B cell (primary cell): ENCODE measurements around the gene INO80D. TPM values are rescaled to one million over a fixed set of nuclear protein-coding genes. Genes with fewer than 3 reads are reported as not detected.
A peak's percentile ranks its signal among the peaks of the same experiment; 100 is the strongest.

ENCODE experiments used
- ATAC-seq: fragments of 200-7000 bp; cut with Tn5 transposase; one replicate; pipeline ENCODE4 v1.10.0; 2021; ENCODE audit warnings: low read depth, mild to moderate bottlenecking, moderate number of reproducible peaks, moderate library complexity
- CTCF ChIA-PET: fragments of 350-600 bp; sonication (Branson Sonifier 250); formaldehyde crosslinking; loops from one replicate; lab custom pipeline; 2021; ENCODE audit warnings: antibody characterized with exemption, inconsistent platforms; lab: Charles Lee
- POLR2A ChIA-PET: fragments of 350-600 bp; sonication (Branson Sonifier 250); formaldehyde crosslinking; loops from one replicate; lab custom pipeline; 2021; ENCODE audit warnings: antibody characterized with exemption; lab: Charles Lee
- DNase-seq: peaks from one replicate; pipeline ENCODE4 v3.0.0; 2013
- H2AFZ ChIP-seq: 2 replicates; pipeline ENCODE4 v1.6.1; 2012; ENCODE audit warnings: mild to moderate bottlenecking, low read depth, low read length; ENCODE audit not compliant: insufficient read depth, poor library complexity, severe bottlenecking
- H3K27ac ChIP-seq, 2 donors: 1 replicate in 1 of 2; 2 replicates in 1 of 2; pipeline ENCODE4 v1.5.1; 2012 to 2013; ENCODE audit warnings: low read length in 2 of 2, mild to moderate bottlenecking in 2 of 2, moderate library complexity in 1 of 2
- H3K27me3 ChIP-seq, 4 experiments: fragments of 200-600 bp in 1 of 4; sonication (generic) in 1 of 4; replicated peaks in 1 of 4; 1 replicate in 2 of 4; 2 replicates in 2 of 4; pipeline versions ENCODE4 v1.6.1 to v1.7.0; 2013 to 2016; ENCODE audit warnings: low read length in 3 of 4, mild to moderate bottlenecking in 2 of 4, mixed read lengths in 1 of 4, moderate library complexity in 1 of 4; ENCODE audit not compliant: insufficient read depth in 4 of 4, control insufficient read depth in 3 of 4; ENCODE audit errors: control extremely low read depth in 1 of 4
- H3K36me3 ChIP-seq, 2 experiments: replicated peaks in 1 of 2; 1 replicate in 1 of 2; 2 replicates in 1 of 2; pipeline versions ENCODE4 v1.6.1 to v1.7.1; 2013; ENCODE audit warnings: low read length in 1 of 2; ENCODE audit not compliant: insufficient read depth in 2 of 2, control insufficient read depth in 1 of 2; ENCODE audit errors: control extremely low read depth in 1 of 2, extremely low read depth in 1 of 2
- H3K4me1 ChIP-seq, 2 donors: fragments of 200-600 bp in 1 of 2; sonication (generic) in 1 of 2; 1 replicate in 1 of 2; 2 replicates in 1 of 2; pipeline versions ENCODE4 v1.5.1 to v1.6.1; 2013 to 2017; ENCODE audit warnings: low read length in 2 of 2; ENCODE audit not compliant: control insufficient read depth in 2 of 2, insufficient read depth in 2 of 2
- H3K4me2 ChIP-seq: replicated peaks from 2 replicates; pipeline ENCODE3; 2012; ENCODE audit warnings: mild to moderate bottlenecking, low read depth, low read length; ENCODE audit not compliant: poor library complexity, severe bottlenecking
- H3K4me3 ChIP-seq, 5 experiments: fragments of 200-600 bp in 1 of 5; sonication (generic) in 1 of 5; 1 replicate in 3 of 5; 2 replicates in 2 of 5; pipeline versions ENCODE4 v1.5.1 to v1.7.0; 2011 to 2016; ENCODE audit warnings: low read length in 4 of 5, mild to moderate bottlenecking in 4 of 5, low read depth in 2 of 5, control low read depth in 1 of 5, moderate library complexity in 1 of 5; ENCODE audit not compliant: insufficient read depth in 1 of 5; ENCODE audit errors: control extremely low read depth in 1 of 5, extremely low read depth in 1 of 5
- H3K79me2 ChIP-seq: fragments of 200-600 bp; sonication (generic); one replicate; pipeline ENCODE4 v1.6.0; 2016; ENCODE audit warnings: low read length; ENCODE audit not compliant: control insufficient read depth, insufficient read depth
- H3K9ac ChIP-seq: fragments of 200-600 bp; sonication (generic); 2 replicates; pipeline ENCODE4 v1.6.1; 2017; ENCODE audit warnings: mild to moderate bottlenecking, low read length, moderate library complexity
- H3K9me3 ChIP-seq, 3 donors: one replicate each; pipeline versions ENCODE4 v1.6.1 to v1.7.1; 2013; ENCODE audit warnings: low read length in 2 of 3; ENCODE audit not compliant: control insufficient read depth in 2 of 3, insufficient read depth in 1 of 3; ENCODE audit errors: control extremely low read depth in 1 of 3
- H4K20me1 ChIP-seq: 2 replicates; pipeline ENCODE4 v1.6.0; 2012; ENCODE audit warnings: mild to moderate bottlenecking, low read length; ENCODE audit not compliant: insufficient read depth, control insufficient read depth, poor library complexity, severe bottlenecking
- H3K27ac Mint-ChIP-seq: one replicate; pipeline ENCODE4 v1.8.0; 2021; ENCODE audit warnings: mixed read lengths
- H3K27me3 Mint-ChIP-seq: one replicate; pipeline ENCODE4 v1.8.0; 2021; ENCODE audit warnings: mixed read lengths
- H3K4me1 Mint-ChIP-seq: one replicate; pipeline ENCODE4 v1.8.0; 2021; ENCODE audit warnings: mixed read lengths
- H3K4me3 Mint-ChIP-seq: one replicate; pipeline ENCODE4 v1.8.0; 2021; ENCODE audit warnings: mixed read lengths
- H3K9me3 Mint-ChIP-seq: one replicate; pipeline ENCODE4 v1.8.0; 2022; ENCODE audit warnings: mixed read lengths; ENCODE audit not compliant: insufficient read depth
- EZH2 ChIP-seq: IDR thresholded peaks from 2 replicates; pipeline ENCODE4 v1.6.1; 2012; ENCODE audit warnings: borderline replicate concordance, low read depth, mild to moderate bottlenecking, moderate library complexity, low read length; ENCODE audit not compliant: insufficient read depth, poor library complexity, severe bottlenecking
- WGBS: methylation state at CpG from one replicate; pipeline ENCODE4 v1.1.5; 2013; ENCODE audit warnings: missing lambda C conversion rate; ENCODE audit not compliant: insufficient coverage; 5-methylcytosine and 5-hydroxymethylcytosine counted together
- intact Hi-C: fragments of 100-400 bp; cut with micrococcal nuclease; formaldehyde crosslinking; loops from one replicate; pipeline ENCODE4 v1.10.0; 2022
- polyA plus RNA-seq: library from polyadenylated mRNA; depleted of rRNA; stranded (reverse); fragments of >200 nt; gene quantifications from 2 replicates; pipeline ENCODE4 v1.2.3, GENCODE V29; 2012
- total RNA-seq, 2 donors: library from RNA; stranded (reverse); fragments of 120-200 nt in 1 of 2; gene quantifications; 1 replicate in 1 of 2; 2 replicates in 1 of 2; pipeline versions ENCODE4 v1.2.3 to v1.2.4, GENCODE V29; 2013 to 2022
- TF ChIP-seq, protein P1 (sequence below): fragments of 200-600 bp; IDR thresholded peaks from one replicate; pipeline ENCODE4 v1.8.0; 2022; ENCODE audit warnings: antibody characterized with exemption, mild to moderate bottlenecking

INO80D gene
- total and polyA plus RNA-seq, 2 donors (not counting 1 experiment from before 2014, with no cell fraction given): 6.3 to 61.2 TPM

DNA sequence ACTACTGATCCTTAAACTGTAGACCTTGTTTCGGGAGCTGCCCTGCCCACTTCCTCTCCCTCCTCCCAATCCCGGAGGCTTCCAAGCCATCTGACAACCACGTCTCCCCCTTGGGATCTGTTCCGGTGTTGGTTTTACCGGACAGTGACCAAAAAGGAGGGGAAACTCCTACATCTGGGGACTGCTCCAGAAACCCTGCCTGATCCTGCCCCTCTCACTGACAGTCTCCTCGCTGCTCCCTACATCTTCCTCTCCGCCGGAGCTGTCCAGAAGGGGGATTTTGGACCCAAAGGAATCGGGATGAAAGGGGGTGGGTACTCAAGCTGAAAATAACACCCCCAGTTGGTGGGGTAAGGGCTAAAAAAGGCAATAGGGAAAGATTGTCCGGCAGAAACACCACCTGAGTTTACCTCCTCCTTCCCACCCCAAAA lies 1.5 kb downstream of the INO80D start:
- Mint-ChIP-seq H3K9me3 (no peaks in the 10 kb centered on the region), H3K4me1 (peaks cover 51% of the 10 kb centered on the region), H3K27me3 (no peaks in the 10 kb centered on the region), H3K4me3 (peak overlapping the region; percentile 97), H3K27ac (peak overlapping the region; percentile 98)
- ATAC-seq: no peak
- intact Hi-C loops: loop anchor here (5.0 to 10.0 kb wide), 6 partner anchors 52 to 1540 kb away; partner anchors contain the start of genes CREB1, FASTKD2, MDH1B and METTL21A
- Histone ChIP-seq H4K20me1 (peaks cover 28% of the 10 kb centered on the region), H3K4me2 (peak overlapping the region; percentile 90), H3K27ac (peak overlapping the region; percentile 96 to 97), H3K79me2 (peaks cover 82% of the 10 kb centered on the region), H3K9me3 (no peaks in the 10 kb centered on the region), H3K27me3 (no peaks in the 10 kb centered on the region), H3K36me3 (no peaks in the 10 kb centered on the region), H3K4me3 (peak overlapping the region; percentile 68 to 95 (median 77)), H3K9ac (peak overlapping the region; percentile 94), H2AFZ (peak overlapping the region; percentile 80), H3K4me1 (peaks cover 19 to 24% of the 10 kb centered on the region in 2 donors)
- ChIA-PET POLR2A (interaction anchor here (0.6 to 1.0 kb wide), 2 partner anchors 53 to 76 kb away, joined by 4 to 5 read pairs; no protein-coding TSS in a partner anchor), CTCF (interaction anchor here (1.2 kb wide), 1 partner anchor 80 kb away, joined by 3 read pairs; no protein-coding TSS in a partner anchor)
- TF ChIP-seq, protein P1, sequence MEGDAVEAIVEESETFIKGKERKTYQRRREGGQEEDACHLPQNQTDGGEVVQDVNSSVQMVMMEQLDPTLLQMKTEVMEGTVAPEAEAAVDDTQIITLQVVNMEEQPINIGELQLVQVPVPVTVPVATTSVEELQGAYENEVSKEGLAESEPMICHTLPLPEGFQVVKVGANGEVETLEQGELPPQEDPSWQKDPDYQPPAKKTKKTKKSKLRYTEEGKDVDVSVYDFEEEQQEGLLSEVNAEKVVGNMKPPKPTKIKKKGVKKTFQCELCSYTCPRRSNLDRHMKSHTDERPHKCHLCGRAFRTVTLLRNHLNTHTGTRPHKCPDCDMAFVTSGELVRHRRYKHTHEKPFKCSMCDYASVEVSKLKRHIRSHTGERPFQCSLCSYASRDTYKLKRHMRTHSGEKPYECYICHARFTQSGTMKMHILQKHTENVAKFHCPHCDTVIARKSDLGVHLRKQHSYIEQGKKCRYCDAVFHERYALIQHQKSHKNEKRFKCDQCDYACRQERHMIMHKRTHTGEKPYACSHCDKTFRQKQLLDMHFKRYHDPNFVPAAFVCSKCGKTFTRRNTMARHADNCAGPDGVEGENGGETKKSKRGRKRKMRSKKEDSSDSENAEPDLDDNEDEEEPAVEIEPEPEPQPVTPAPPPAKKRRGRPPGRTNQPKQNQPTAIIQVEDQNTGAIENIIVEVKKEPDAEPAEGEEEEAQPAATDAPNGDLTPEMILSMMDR: no peak
- WGBS: 0% methylated on average over 5 of the region's 10 CpGs
- DNase-seq: peak; percentile 44

DNA sequence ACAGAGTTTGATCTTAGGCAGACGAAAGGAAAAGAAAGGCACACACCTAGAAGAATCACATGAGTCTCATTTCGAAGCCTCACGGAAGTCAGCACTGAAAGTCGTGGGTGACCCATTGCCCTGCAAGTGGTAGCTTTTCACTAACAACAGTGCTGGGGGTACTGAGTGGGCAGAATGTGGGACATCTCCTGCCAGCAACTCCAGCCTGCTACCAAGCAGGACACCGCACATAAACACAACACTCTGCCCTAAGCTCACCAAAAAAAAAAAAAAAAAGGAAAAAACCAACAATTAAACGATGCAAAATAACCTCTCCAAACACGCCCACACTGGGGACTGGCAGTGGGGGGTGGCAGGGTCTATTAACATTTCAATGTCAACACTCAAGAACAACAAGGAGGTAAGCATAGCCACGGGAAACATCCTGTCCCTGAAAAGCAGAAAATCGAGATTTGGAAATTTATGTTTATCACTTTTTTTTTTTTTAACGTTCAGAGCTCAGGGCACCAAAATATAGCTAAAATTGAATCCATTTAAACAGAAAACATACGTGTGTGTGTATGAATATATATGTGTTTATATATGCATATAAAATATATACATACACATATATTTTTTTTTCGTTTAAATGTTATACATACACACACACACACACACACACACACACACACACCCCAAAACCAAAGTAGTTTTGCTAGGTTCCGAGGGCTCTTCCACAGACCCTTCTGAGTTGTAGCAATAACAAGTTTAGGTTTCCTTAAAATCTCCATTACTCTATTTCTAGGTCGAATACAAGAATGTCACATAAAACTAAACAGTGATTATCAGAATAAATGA lies 2.2 kb downstream of the INO80D start:
- no peak for ATAC-seq
- peaks cover 51% of the 10 kb centered on the region for H3K4me1 Mint-ChIP-seq

More for the DNA sequence above, 2.2 kb downstream of the INO80D start:
- H3K9ac ChIP-seq: peak overlapping the region; percentile 94
- Mint-ChIP-seq H3K27ac (peak overlapping the region; percentile 98), H3K9me3 (no peaks in the 10 kb centered on the region), H3K4me3 (peak overlapping the region; percentile 97), H3K27me3 (no peaks in the 10 kb centered on the region)
- peak; percentile 17 for DNase-seq
- intact Hi-C loops: loop anchor here (5.0 to 10.0 kb wide), 6 partner anchors 52 to 1541 kb away; partner anchors contain the start of genes CREB1, FASTKD2, MDH1B and METTL21A
- H3K4me1 ChIP-seq: peaks cover 21 to 24% of the 10 kb centered on the region in 2 donors
- peak overlapping the region; percentile 96 to 97 for H3K27ac ChIP-seq
- peak overlapping the region; percentile 68 to 95 (median 77) for H3K4me3 ChIP-seq
- H3K27me3 ChIP-seq: no peaks in the 10 kb centered on the region
- ChIA-PET POLR2A (interaction anchor here (0.6 to 1.0 kb wide), 4 partner anchors 76 to 1942 kb away, joined by 3 to 5 read pairs (median 4); partner anchors contain the start of genes EEF1B2 and NDUFS1), CTCF (interaction anchor here (0.7 to 1.2 kb wide), 2 partner anchors 81 to 506 kb away, joined by 3 read pairs; no protein-coding TSS in a partner anchor)
- 18% methylated on average over 5 of the region's 14 CpGs for WGBS
- TF ChIP-seq EZH2: no peak
- TF ChIP-seq, protein P1: no peak
- H2AFZ ChIP-seq: peak overlapping the region; percentile 80
- no peaks in the 10 kb centered on the region for H3K36me3 ChIP-seq
- H3K4me2 ChIP-seq: peak overlapping the region; percentile 90
- no peaks in the 10 kb centered on the region for H3K9me3 ChIP-seq
- H4K20me1 ChIP-seq: peaks cover 34% of the 10 kb centered on the region
- H3K79me2 ChIP-seq: peaks cover 82% of the 10 kb centered on the region
